ENCODE results near the gene ANO4. TPM values are rescaled to one million over a fixed set of nuclear protein-coding genes. Genes with fewer than 3 reads are reported as not detected.

Gene ANO4
- total and polyA plus RNA-seq, 2 of the 8 experiments (the other 6 are each of a cell fraction or from before 2014, with no cell fraction given) = 1.1 to 3.4 TPM

DNA sequence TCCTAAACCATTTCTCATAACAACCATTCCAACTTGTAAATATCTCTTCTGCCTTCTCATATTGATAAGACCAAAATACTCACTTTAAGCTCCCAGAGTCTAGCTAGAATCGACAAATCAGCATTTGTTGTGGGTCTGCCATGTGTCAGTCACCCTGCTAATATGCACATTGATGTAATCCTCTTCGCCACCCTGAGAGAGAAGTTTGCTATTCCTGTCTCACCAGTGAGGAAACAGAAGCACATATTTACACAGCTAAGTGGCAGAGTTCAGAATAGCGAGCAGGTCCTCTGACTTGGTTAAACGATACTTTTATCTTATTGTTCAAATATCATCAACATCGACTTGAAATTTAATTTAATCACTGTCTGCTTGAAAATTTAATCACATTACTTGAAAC lies 142.1 kb downstream of the ANO4 start (continued):
- TF ChIP-seq, protein P1, sequence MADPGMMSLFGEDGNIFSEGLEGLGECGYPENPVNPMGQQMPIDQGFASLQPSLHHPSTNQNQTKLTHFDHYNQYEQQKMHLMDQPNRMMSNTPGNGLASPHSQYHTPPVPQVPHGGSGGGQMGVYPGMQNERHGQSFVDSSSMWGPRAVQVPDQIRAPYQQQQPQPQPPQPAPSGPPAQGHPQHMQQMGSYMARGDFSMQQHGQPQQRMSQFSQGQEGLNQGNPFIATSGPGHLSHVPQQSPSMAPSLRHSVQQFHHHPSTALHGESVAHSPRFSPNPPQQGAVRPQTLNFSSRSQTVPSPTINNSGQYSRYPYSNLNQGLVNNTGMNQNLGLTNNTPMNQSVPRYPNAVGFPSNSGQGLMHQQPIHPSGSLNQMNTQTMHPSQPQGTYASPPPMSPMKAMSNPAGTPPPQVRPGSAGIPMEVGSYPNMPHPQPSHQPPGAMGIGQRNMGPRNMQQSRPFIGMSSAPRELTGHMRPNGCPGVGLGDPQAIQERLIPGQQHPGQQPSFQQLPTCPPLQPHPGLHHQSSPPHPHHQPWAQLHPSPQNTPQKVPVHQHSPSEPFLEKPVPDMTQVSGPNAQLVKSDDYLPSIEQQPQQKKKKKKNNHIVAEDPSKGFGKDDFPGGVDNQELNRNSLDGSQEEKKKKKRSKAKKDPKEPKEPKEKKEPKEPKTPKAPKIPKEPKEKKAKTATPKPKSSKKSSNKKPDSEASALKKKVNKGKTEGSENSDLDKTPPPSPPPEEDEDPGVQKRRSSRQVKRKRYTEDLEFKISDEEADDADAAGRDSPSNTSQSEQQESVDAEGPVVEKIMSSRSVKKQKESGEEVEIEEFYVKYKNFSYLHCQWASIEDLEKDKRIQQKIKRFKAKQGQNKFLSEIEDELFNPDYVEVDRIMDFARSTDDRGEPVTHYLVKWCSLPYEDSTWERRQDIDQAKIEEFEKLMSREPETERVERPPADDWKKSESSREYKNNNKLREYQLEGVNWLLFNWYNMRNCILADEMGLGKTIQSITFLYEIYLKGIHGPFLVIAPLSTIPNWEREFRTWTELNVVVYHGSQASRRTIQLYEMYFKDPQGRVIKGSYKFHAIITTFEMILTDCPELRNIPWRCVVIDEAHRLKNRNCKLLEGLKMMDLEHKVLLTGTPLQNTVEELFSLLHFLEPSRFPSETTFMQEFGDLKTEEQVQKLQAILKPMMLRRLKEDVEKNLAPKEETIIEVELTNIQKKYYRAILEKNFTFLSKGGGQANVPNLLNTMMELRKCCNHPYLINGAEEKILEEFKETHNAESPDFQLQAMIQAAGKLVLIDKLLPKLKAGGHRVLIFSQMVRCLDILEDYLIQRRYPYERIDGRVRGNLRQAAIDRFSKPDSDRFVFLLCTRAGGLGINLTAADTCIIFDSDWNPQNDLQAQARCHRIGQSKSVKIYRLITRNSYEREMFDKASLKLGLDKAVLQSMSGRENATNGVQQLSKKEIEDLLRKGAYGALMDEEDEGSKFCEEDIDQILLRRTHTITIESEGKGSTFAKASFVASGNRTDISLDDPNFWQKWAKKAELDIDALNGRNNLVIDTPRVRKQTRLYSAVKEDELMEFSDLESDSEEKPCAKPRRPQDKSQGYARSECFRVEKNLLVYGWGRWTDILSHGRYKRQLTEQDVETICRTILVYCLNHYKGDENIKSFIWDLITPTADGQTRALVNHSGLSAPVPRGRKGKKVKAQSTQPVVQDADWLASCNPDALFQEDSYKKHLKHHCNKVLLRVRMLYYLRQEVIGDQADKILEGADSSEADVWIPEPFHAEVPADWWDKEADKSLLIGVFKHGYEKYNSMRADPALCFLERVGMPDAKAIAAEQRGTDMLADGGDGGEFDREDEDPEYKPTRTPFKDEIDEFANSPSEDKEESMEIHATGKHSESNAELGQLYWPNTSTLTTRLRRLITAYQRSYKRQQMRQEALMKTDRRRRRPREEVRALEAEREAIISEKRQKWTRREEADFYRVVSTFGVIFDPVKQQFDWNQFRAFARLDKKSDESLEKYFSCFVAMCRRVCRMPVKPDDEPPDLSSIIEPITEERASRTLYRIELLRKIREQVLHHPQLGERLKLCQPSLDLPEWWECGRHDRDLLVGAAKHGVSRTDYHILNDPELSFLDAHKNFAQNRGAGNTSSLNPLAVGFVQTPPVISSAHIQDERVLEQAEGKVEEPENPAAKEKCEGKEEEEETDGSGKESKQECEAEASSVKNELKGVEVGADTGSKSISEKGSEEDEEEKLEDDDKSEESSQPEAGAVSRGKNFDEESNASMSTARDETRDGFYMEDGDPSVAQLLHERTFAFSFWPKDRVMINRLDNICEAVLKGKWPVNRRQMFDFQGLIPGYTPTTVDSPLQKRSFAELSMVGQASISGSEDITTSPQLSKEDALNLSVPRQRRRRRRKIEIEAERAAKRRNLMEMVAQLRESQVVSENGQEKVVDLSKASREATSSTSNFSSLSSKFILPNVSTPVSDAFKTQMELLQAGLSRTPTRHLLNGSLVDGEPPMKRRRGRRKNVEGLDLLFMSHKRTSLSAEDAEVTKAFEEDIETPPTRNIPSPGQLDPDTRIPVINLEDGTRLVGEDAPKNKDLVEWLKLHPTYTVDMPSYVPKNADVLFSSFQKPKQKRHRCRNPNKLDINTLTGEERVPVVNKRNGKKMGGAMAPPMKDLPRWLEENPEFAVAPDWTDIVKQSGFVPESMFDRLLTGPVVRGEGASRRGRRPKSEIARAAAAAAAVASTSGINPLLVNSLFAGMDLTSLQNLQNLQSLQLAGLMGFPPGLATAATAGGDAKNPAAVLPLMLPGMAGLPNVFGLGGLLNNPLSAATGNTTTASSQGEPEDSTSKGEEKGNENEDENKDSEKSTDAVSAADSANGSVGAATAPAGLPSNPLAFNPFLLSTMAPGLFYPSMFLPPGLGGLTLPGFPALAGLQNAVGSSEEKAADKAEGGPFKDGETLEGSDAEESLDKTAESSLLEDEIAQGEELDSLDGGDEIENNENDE (IDR thresholded peaks at IDR 0.05; ENCODE audit: insufficient replicate concordance, low read length) = no peak
- no peak for TF ChIP-seq SIX5 (IDR thresholded peaks at IDR 0.05; ENCODE audit: low read depth, low read length)
- TF ChIP-seq MAFK (IDR thresholded peaks at IDR 0.05; ENCODE audit: low read depth, low read length) = no peak
- no peak for TF ChIP-seq BRCA1 (IDR thresholded peaks at IDR 0.05; ENCODE audit: low read depth, low read length)
- no peak for TF ChIP-seq HDAC6 (IDR thresholded peaks at IDR 0.05; ENCODE audit: low read depth, low read length)
- no peak for TF ChIP-seq POLR2A (IDR thresholded peaks at IDR 0.05; ENCODE audit: control extremely low read depth in 1 of 2, low read depth in 2 of 2, low read length in 2 of 2)
- TF ChIP-seq CEBPB (IDR thresholded peaks at IDR 0.05; ENCODE audit: low read depth, low read length) = no peak
